Limb (tissue), 2 donors: ENCODE data around the gene MYNN.

ENCODE experiments used
- DNase-seq, 2 donors: peaks; one replicate each; pipeline ENCODE4 v3.0.0-alpha.2; 2016; ENCODE audit errors: extremely low spot score in 2 of 2

The MYNN gene

GRCh38 chr3:169827712-169828111 is 54.5 kb downstream of the MYNN start:
- DNase-seq, result no peak

- DNase-seq, result no peak
Observed at GRCh38 chr3:169835533-169835932, 62.3 kb downstream of the MYNN start.

- no peak for DNase-seq
Observed at GRCh38 chr3:169836078-169836941, 63.1 kb downstream of the MYNN start.

- DNase-seq, result no peak
Observed at GRCh38 chr3:169836942-169837275, 63.7 kb downstream of the MYNN start.

GRCh38 chr3:169838511-169839030 is 65.4 kb downstream of the MYNN start:
- DNase-seq, result no peak
